HCT116 (cell line): ENCODE data around the gene TAGLN2. TPM values are rescaled to one million over a fixed set of nuclear protein-coding genes. Genes with fewer than 3 reads are reported as not detected.

Experiments used
- ATAC-seq: fragments of 200-7000 bp; cut with Tn5 transposase; 2 replicates; pipeline ENCODE4 v1.9.1; 2020; ENCODE audit warnings: mild to moderate bottlenecking, moderate library complexity
- BruUV-seq: library from RNA; stranded (reverse); fragments of 400-500 nt; replicated peaks from 2 replicates; lab custom pipeline; 2021; lab: Mats Ljungman, UMichigan
- CTCF ChIA-PET: fragments of 300-600 bp; sonication (Branson Sonifier 250); formaldehyde crosslinking; loops from one replicate; lab custom pipeline; 2021; ENCODE audit warnings: antibody characterized with exemption; lab: Charles Lee
- POLR2A ChIA-PET: fragments of 300-600, 350-600 bp; sonication (Branson Sonifier 250); formaldehyde crosslinking; loops from one replicate; lab custom pipeline; 2021; ENCODE audit warnings: antibody characterized with exemption; lab: Charles Lee
- RAD21 ChIA-PET, 2 experiments: fragments of 300-600 bp; sonication (Branson Sonifier 250); formaldehyde crosslinking; loops; one replicate each; lab custom pipeline; 2023; ENCODE audit warnings: low total read pairs in 2 of 2; ENCODE audit not compliant: uncharacterized antibody in 2 of 2, unreplicated experiment in 2 of 2, low non-redundant PET in 1 of 2; lab: Charles Lee
- DNase-seq: peaks from one replicate; pipeline ENCODE4 v3.0.0-alpha.2; 2010; ENCODE audit warnings: low read depth, low spot score
- H2AFZ ChIP-seq: fragments of 200-600 bp; shearing (Covaris generic), sonication (generic); 2 replicates; pipeline ENCODE4 v1.6.1; 2017; ENCODE audit warnings: low read depth, mixed run types, mixed read lengths, antibody characterized with exemption, low read length; ENCODE audit not compliant: poor library complexity, severe bottlenecking
- H3K27ac ChIP-seq: 2 replicates; pipeline ENCODE4 v1.5.1; 2012; ENCODE audit warnings: low read depth, low read length
- H3K27me3 ChIP-seq: fragments of 200-600 bp; sonication (generic); 2 replicates; pipeline ENCODE4 v1.6.1; 2016; ENCODE audit warnings: mixed run types, low read length, mixed read lengths; ENCODE audit not compliant: insufficient read depth
- H3K36me3 ChIP-seq, 2 experiments: fragments of 200-500 bp in 1 of 2; fragments of 200-600 bp in 1 of 2; sonication (Bioruptor generic) in 1 of 2; sonication (generic) in 1 of 2; 2 replicates each; pipeline versions ENCODE4 v1.5.1 to v1.6.1; 2014 to 2016; ENCODE audit warnings: low read length in 2 of 2, inconsistent platforms in 1 of 2, mixed read lengths in 1 of 2, mixed run types in 1 of 2; ENCODE audit not compliant: insufficient read depth in 2 of 2, control insufficient read depth in 1 of 2
- H3K4me1 ChIP-seq, 2 experiments: fragments of 200-600 bp in 1 of 2; sonication (generic) in 1 of 2; 2 replicates each; pipeline versions ENCODE4 v1.5.1 to v1.6.1; 2012 to 2017; ENCODE audit warnings: low read length in 2 of 2, inconsistent platforms in 1 of 2, mild to moderate bottlenecking in 1 of 2, mixed read lengths in 1 of 2, mixed run types in 1 of 2, moderate library complexity in 1 of 2; ENCODE audit not compliant: insufficient read depth in 2 of 2, control insufficient read depth in 1 of 2
- H3K4me2 ChIP-seq: fragments of 200-600 bp; sonication (generic); 2 replicates; pipeline ENCODE4 v1.6.1; 2017; ENCODE audit warnings: mixed run types, low read length, mixed read lengths
- H3K4me3 ChIP-seq, 2 experiments: fragments of 200-600 bp in 1 of 2; sonication (generic) in 1 of 2; replicated peaks in 1 of 2; 2 replicates each; pipeline ENCODE4 v1.5.1; 2011 to 2016; ENCODE audit warnings: low read length in 2 of 2, control low read depth in 1 of 2, low read depth in 1 of 2, mild to moderate bottlenecking in 1 of 2, mixed read lengths in 1 of 2, mixed run types in 1 of 2
- H3K79me2 ChIP-seq: fragments of 200-600 bp; sonication (generic); 2 replicates; pipeline ENCODE4 v1.6.1; 2017; ENCODE audit warnings: mild to moderate bottlenecking, mixed run types, low read length, moderate library complexity, mixed read lengths; ENCODE audit not compliant: insufficient read depth
- H3K9ac ChIP-seq: fragments of 200-600 bp; sonication (generic); 2 replicates; pipeline ENCODE4 v1.6.1; 2016; ENCODE audit warnings: low read length, mixed read lengths
- H3K9me2 ChIP-seq: fragments of 200-600 bp; sonication (generic), shearing (Covaris generic); 2 replicates; pipeline ENCODE4 v1.6.1; 2017; ENCODE audit warnings: mixed run types, mild to moderate bottlenecking, moderate library complexity; ENCODE audit not compliant: insufficient read depth
- H3K9me3 ChIP-seq, 2 experiments: fragments of 200-500 bp in 1 of 2; fragments of 200-600 bp in 1 of 2; sonication (Bioruptor generic) in 1 of 2; sonication (generic) in 1 of 2; 2 replicates each; pipeline ENCODE4 v1.6.1; 2014 to 2017; ENCODE audit warnings: low read length in 2 of 2, mixed read lengths in 2 of 2, inconsistent platforms in 1 of 2, low read depth in 1 of 2, mild to moderate bottlenecking in 1 of 2, mixed run types in 1 of 2, moderate library complexity in 1 of 2; ENCODE audit not compliant: control insufficient read depth in 1 of 2, insufficient read depth in 1 of 2
- H4K20me1 ChIP-seq: fragments of 200-600 bp; sonication (generic), shearing (Covaris generic); 2 replicates; pipeline ENCODE4 v1.6.1; 2017; ENCODE audit warnings: mixed run types, mild to moderate bottlenecking, moderate library complexity; ENCODE audit not compliant: insufficient read depth
- ELF1 ChIP-seq: IDR thresholded peaks from 2 replicates; pipeline ENCODE4 v1.6.1; 2012; ENCODE audit warnings: low read depth, borderline replicate concordance
- EZH2 ChIP-seq: fragments of 200-600 bp; sonication (generic); IDR thresholded peaks from 2 replicates; pipeline ENCODE4 v1.6.1; 2017; ENCODE audit warnings: antibody characterized with exemption, mixed run types
- REST ChIP-seq: IDR thresholded peaks from 2 replicates; pipeline ENCODE4 v1.6.1; 2012; ENCODE audit warnings: low read depth
- SP1 ChIP-seq: IDR thresholded peaks from 2 replicates; pipeline ENCODE4 v1.6.1; 2012; ENCODE audit warnings: low read depth
- ZFX ChIP-seq: fragments of 450-650 bp; IDR thresholded peaks from 2 replicates; pipeline ENCODE4 v1.6.1; 2017
- intact Hi-C: fragments of 100-400 bp; cut with micrococcal nuclease; formaldehyde crosslinking; loops from 2 replicates; pipeline ENCODE4 v1.10.0; 2022
- total RNA-seq: library from RNA; stranded (reverse); gene quantifications from one replicate; pipeline ENCODE4 v1.2.1, GENCODE V29; 2021; ENCODE audit not compliant: unreplicated experiment

The TAGLN2 gene
- total RNA-seq, 1 experiment from 2014 or later = 127 TPM

- no peak for TF ChIP-seq SP1
- no peak for TF ChIP-seq EZH2
Observed at GRCh38 chr1:159921700-159922504, 3.4 kb downstream of the TAGLN2 start (continued).

GRCh38 chr1:159921251-159921650, 4.1 kb downstream of the TAGLN2 start:
- no peak overlapping the region for H2AFZ ChIP-seq
- H3K9me2 ChIP-seq = no peaks in the 10 kb centered on the region
- intact Hi-C loops = no loop called here
- POLR2A ChIA-PET = no interaction called here
- no peak overlapping the region for H3K4me2 ChIP-seq
- CTCF ChIA-PET = no interaction called here
- RAD21 ChIA-PET = no interaction called here
- H3K4me3 ChIP-seq = no peak overlapping the region
- H3K4me1 ChIP-seq = peaks cover 25 to 52% of the 10 kb centered on the region in 2 experiments
- TF ChIP-seq ZFX = no peak
- ATAC-seq = no peak
- no peaks in the 10 kb centered on the region; the same call in 1 of the 2 replicates for H4K20me1 ChIP-seq
- peaks cover 7 to 14% of the 10 kb centered on the region in 2 experiments; a peak in 2 of 4 replicates for H3K36me3 ChIP-seq
- H3K79me2 ChIP-seq = peaks cover 36% of the 10 kb centered on the region
- H3K27ac ChIP-seq = no peak overlapping the region
- H3K9me3 ChIP-seq = no peaks in the 10 kb centered on the region
- H3K27me3 ChIP-seq = no peaks in the 10 kb centered on the region
- no peak overlapping the region for H3K9ac ChIP-seq
- DNase-seq = no peak
- no TSS peak for BruUV-seq

GRCh38 chr1:159920651-159921050, 4.7 kb downstream of the TAGLN2 start:
- Histone ChIP-seq H3K4me1 (peaks cover 20 to 52% of the 10 kb centered on the region in 2 experiments), H3K27ac (no peak overlapping the region), H3K4me3 (no peak overlapping the region), H3K79me2 (peaks cover 36% of the 10 kb centered on the region), H3K36me3 (peaks cover 7 to 14% of the 10 kb centered on the region in 2 experiments; a peak in 2 of 4 replicates), H4K20me1 (no peaks in the 10 kb centered on the region; the same call in 1 of the 2 replicates), H3K4me2 (no peak overlapping the region), H3K9ac (no peak overlapping the region), H3K27me3 (no peaks in the 10 kb centered on the region), H3K9me3 (no peaks in the 10 kb centered on the region), H3K9me2 (no peaks in the 10 kb centered on the region), H2AFZ (no peak overlapping the region)
- RAD21 ChIA-PET = no interaction called here
- ATAC-seq (no peak), DNase-seq (no peak)
- intact Hi-C loops = no loop called here
- CTCF ChIA-PET = no interaction called here
- POLR2A ChIA-PET = no interaction called here
- TF ChIP-seq ELF1 = no peak
- no peak for TF ChIP-seq REST
- BruUV-seq = no TSS peak
